Measurements from ENCODE around the gene THRA. TPM values are rescaled to one million over a fixed set of nuclear protein-coding genes. Genes with fewer than 3 reads are reported as not detected.

The THRA gene
- total RNA-seq, 1 experiment from 2014 or later, result 11.7 TPM

DNA sequence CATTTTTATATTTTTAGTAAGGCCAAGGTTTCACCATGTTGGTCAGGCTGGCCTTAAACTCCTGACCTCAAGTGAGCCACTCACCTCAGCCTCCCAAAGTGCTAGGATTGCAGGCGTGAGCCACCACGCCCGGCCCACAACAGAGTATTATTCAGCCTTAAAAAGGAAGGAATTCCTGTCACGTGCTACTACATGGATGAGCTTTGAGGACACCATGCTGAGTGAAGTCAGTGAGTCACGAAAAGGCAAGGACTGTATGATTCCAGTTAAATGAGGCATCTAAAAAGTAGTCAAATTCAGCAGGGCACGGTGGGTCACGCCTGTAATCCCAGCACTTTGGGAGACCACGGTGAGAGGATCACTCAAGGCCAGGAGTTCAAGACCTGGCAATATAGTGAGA is 37.9 kb upstream of the THRA start:
- Histone ChIP-seq H3K27ac (ENCODE audit: low read length) (no peak overlapping the region), H3K9me3 (ENCODE audit: control insufficient read depth, insufficient read depth, low read depth, low read length) (no peaks in the 10 kb centered on the region), H3K27me3 (ENCODE audit: control insufficient read depth, insufficient read depth, low read length) (no peaks in the 10 kb centered on the region), H3K4me3 (ENCODE audit: low read depth in 2 of 2, low read length in 2 of 2) (no peak overlapping the region), H3K36me3 (ENCODE audit: control insufficient read depth, insufficient read depth, low read length) (no peaks in the 10 kb centered on the region), H3K4me1 (ENCODE audit: control insufficient read depth, insufficient read depth, low read length) (peaks cover 12% of the 10 kb centered on the region)
- TF ChIP-seq, protein P1, sequence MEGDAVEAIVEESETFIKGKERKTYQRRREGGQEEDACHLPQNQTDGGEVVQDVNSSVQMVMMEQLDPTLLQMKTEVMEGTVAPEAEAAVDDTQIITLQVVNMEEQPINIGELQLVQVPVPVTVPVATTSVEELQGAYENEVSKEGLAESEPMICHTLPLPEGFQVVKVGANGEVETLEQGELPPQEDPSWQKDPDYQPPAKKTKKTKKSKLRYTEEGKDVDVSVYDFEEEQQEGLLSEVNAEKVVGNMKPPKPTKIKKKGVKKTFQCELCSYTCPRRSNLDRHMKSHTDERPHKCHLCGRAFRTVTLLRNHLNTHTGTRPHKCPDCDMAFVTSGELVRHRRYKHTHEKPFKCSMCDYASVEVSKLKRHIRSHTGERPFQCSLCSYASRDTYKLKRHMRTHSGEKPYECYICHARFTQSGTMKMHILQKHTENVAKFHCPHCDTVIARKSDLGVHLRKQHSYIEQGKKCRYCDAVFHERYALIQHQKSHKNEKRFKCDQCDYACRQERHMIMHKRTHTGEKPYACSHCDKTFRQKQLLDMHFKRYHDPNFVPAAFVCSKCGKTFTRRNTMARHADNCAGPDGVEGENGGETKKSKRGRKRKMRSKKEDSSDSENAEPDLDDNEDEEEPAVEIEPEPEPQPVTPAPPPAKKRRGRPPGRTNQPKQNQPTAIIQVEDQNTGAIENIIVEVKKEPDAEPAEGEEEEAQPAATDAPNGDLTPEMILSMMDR (IDR thresholded peaks at IDR 0.05), result no peak
- TF ChIP-seq SIN3A (IDR thresholded peaks at IDR 0.05; ENCODE audit: borderline replicate concordance, insufficient read depth, low read depth, low read length) (no peak), POLR2AphosphoS5 (IDR thresholded peaks at IDR 0.05; ENCODE audit: low read depth, low read length) (no peak), TCF7L2 (IDR thresholded peaks at IDR 0.05; ENCODE audit: low read depth, low read length) (no peak)
- TF ChIP-seq, protein P2, sequence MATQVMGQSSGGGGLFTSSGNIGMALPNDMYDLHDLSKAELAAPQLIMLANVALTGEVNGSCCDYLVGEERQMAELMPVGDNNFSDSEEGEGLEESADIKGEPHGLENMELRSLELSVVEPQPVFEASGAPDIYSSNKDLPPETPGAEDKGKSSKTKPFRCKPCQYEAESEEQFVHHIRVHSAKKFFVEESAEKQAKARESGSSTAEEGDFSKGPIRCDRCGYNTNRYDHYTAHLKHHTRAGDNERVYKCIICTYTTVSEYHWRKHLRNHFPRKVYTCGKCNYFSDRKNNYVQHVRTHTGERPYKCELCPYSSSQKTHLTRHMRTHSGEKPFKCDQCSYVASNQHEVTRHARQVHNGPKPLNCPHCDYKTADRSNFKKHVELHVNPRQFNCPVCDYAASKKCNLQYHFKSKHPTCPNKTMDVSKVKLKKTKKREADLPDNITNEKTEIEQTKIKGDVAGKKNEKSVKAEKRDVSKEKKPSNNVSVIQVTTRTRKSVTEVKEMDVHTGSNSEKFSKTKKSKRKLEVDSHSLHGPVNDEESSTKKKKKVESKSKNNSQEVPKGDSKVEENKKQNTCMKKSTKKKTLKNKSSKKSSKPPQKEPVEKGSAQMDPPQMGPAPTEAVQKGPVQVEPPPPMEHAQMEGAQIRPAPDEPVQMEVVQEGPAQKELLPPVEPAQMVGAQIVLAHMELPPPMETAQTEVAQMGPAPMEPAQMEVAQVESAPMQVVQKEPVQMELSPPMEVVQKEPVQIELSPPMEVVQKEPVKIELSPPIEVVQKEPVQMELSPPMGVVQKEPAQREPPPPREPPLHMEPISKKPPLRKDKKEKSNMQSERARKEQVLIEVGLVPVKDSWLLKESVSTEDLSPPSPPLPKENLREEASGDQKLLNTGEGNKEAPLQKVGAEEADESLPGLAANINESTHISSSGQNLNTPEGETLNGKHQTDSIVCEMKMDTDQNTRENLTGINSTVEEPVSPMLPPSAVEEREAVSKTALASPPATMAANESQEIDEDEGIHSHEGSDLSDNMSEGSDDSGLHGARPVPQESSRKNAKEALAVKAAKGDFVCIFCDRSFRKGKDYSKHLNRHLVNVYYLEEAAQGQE (IDR thresholded peaks at IDR 0.05; ENCODE audit: insufficient read depth in 1 of 2, low read depth in 2 of 2, low read length in 1 of 2), result no peak
- no peak for ATAC-seq
- DNase-seq (ENCODE audit: low read depth, low spot score), result no peak
- POLR2A ChIA-PET, result interaction anchor here (0.6 kb wide), 1 partner anchor 1635 kb away, joined by 4 read pairs; no protein-coding TSS in a partner anchor
- in situ Hi-C loops (cut with HindIII; ENCODE audit: low pct_unique_long_range_greater_than_20kb, low sequenced_read_pairs), result no loop called here
- no TSS peak for BruUV-seq (replicated peaks)
- intact Hi-C loops (cut with micrococcal nuclease; ENCODE audit: unreplicated experiment), result no loop called here
- CTCF ChIA-PET, result no interaction called here

DNA sequence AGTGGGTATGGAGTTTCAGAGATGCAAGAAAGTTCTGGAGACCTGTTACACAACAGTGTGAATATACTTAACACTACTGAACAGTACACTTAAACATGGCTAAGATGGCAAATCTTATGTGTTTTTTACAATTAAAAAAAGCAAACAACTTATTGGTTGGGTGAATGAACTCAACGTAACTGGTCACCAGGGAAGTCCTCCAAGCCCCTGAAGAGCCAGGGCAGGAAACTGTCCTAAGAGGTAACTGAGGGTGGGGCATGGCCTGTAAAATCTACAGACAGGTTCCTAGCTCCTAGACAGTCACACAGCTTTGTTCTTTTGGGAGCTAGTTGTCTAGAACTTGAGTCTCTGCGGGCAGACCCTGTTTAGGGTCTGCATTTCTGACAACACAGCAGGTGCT is 37.2 kb upstream of the THRA start:
- POLR2A ChIA-PET, result no interaction called here
- no peak overlapping the region for H3K27ac ChIP-seq (ENCODE audit: low read length)
- H3K4me1 ChIP-seq (ENCODE audit: control insufficient read depth, insufficient read depth, low read length), result peaks cover 12% of the 10 kb centered on the region
- DNase-seq (ENCODE audit: low read depth, low spot score) (no peak), ATAC-seq (no peak)
- BruUV-seq (replicated peaks), result no TSS peak
- H3K27me3 ChIP-seq (ENCODE audit: control insufficient read depth, insufficient read depth, low read length), result no peaks in the 10 kb centered on the region
- intact Hi-C loops (cut with micrococcal nuclease; ENCODE audit: unreplicated experiment) (no loop called here), in situ Hi-C loops (cut with HindIII; ENCODE audit: low pct_unique_long_range_greater_than_20kb, low sequenced_read_pairs) (no loop called here)
- no peaks in the 10 kb centered on the region for H3K9me3 ChIP-seq (ENCODE audit: control insufficient read depth, insufficient read depth, low read depth, low read length)
- CTCF ChIA-PET, result interaction anchor here (0.6 kb wide), 1 partner anchor 9 kb away, joined by 3 read pairs; no protein-coding TSS in a partner anchor
- TF ChIP-seq POLR2AphosphoS5 (IDR thresholded peaks at IDR 0.05; ENCODE audit: low read depth, low read length) (no peak), SIN3A (IDR thresholded peaks at IDR 0.05; ENCODE audit: borderline replicate concordance, insufficient read depth, low read depth, low read length) (no peak), TCF7L2 (IDR thresholded peaks at IDR 0.05; ENCODE audit: low read depth, low read length) (no peak)
- TF ChIP-seq, protein P1 (IDR thresholded peaks at IDR 0.05), result no peak
- TF ChIP-seq, protein P2 (IDR thresholded peaks at IDR 0.05; ENCODE audit: insufficient read depth in 1 of 2, low read depth in 2 of 2, low read length in 1 of 2), result no peak
- H3K4me3 ChIP-seq (ENCODE audit: low read depth in 2 of 2, low read length in 2 of 2), result no peak overlapping the region
- H3K36me3 ChIP-seq (ENCODE audit: control insufficient read depth, insufficient read depth, low read length), result no peaks in the 10 kb centered on the region

Measured in Panc1 (cell line).